NB4 (cell line): ENCODE measurements around the gene HIPK1.

Source experiments
- MAX ChIP-seq: IDR thresholded peaks from 2 replicates; pipeline ENCODE4 v1.6.1; 2011; ENCODE audit warnings: low read depth, low read length
- MYC ChIP-seq: IDR thresholded peaks from 2 replicates; pipeline ENCODE4 v1.6.1; 2011; ENCODE audit warnings: low read depth, low read length
- POLR2A ChIP-seq: IDR thresholded peaks from 2 replicates; pipeline ENCODE4 v1.6.1; 2011; ENCODE audit warnings: mild to moderate bottlenecking; ENCODE audit not compliant: insufficient read length; ENCODE audit errors: extremely low read depth
- TF ChIP-seq, protein P1 (sequence below): IDR thresholded peaks from one replicate; pipeline ENCODE4 v1.5.1; 2012; ENCODE audit warnings: low read depth, low read length

DNA sequence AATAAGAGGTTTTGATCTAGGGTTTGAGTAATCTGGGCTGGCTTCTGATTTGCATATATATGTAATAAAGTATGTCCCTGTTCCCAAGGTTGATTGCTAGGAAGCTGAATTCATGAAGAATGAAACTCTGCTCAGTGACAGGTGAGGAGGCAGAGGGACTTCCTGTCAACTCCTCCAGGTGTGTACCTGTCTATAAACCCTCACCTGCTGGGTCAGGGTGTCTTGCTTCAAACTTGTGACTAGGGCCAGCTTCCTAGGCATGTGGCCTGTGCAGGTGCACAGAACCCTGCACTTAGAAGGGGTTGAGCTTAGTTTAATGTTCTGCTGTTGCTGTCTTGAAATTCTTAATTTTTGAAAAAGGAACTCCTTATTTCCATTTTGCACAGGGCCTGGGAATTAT is 71.3 kb downstream of the HIPK1 start:
- TF ChIP-seq, protein P1, sequence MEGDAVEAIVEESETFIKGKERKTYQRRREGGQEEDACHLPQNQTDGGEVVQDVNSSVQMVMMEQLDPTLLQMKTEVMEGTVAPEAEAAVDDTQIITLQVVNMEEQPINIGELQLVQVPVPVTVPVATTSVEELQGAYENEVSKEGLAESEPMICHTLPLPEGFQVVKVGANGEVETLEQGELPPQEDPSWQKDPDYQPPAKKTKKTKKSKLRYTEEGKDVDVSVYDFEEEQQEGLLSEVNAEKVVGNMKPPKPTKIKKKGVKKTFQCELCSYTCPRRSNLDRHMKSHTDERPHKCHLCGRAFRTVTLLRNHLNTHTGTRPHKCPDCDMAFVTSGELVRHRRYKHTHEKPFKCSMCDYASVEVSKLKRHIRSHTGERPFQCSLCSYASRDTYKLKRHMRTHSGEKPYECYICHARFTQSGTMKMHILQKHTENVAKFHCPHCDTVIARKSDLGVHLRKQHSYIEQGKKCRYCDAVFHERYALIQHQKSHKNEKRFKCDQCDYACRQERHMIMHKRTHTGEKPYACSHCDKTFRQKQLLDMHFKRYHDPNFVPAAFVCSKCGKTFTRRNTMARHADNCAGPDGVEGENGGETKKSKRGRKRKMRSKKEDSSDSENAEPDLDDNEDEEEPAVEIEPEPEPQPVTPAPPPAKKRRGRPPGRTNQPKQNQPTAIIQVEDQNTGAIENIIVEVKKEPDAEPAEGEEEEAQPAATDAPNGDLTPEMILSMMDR, result no peak
- TF ChIP-seq MAX (no peak), POLR2A (no peak), MYC (no peak)
